SHP77 (cell line): ENCODE results near the gene ATP13A5.

Experiments used
- DNase-seq, 2 experiments: peaks; one replicate each; lab custom pipeline; 2025; lab: John Stamatoyannopoulos, UW

The ATP13A5 gene

GRCh38 chr3:193253986-193254660, 124.4 kb downstream of the ATP13A5 start:
- DNase-seq, result no peak

DNA sequence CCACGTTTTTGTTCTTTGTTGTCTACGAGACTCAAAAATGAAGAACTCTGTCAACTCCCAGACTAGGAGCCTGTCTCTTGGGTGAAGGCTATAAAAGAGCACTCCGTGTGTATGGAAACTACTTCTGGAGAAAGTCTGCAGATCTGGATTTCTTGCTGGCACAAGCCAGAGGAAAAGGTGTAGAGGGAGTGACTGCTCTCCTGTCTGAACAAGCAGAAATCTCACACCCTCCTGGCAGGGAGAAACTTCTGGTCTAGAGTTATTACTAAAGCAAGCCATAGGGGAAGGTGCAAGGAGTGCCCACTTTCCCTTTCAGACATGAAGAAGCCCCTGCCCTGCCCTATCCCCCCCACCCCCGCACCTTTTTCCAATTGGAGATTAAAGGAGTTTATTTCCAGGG, 128.1 kb downstream of the ATP13A5 start:
- no peak for DNase-seq

DNA sequence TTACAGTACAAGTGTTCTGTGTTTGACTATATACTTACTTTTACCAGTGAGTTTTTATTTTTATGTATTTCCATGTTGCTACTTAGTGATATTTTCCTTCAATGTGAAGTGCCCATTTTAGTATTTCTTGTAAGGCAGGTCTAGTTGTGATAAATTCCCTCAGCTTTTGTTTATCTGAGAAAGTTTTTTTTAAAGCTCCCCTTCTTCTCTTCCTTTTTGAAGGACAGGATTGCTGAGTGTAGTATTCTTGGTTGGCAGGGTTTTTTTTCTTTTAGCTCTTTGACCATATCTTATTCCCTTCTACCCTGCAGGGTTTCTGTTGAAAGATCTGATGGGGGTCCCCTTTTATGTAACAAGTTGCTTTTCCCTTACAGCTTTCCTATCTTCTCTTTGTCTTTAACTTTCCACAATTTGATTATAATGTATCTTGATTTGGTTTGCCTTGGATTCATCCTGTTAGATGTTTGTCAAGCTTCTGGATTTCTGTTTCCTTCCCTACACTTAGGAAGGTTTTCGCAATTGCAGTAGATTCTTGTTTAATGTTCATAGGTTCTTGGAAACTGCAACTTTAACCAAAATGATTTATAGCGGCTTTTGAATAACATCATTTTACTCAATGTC, 129.6 kb downstream of the ATP13A5 start:
- DNase-seq, result no peak

DNA sequence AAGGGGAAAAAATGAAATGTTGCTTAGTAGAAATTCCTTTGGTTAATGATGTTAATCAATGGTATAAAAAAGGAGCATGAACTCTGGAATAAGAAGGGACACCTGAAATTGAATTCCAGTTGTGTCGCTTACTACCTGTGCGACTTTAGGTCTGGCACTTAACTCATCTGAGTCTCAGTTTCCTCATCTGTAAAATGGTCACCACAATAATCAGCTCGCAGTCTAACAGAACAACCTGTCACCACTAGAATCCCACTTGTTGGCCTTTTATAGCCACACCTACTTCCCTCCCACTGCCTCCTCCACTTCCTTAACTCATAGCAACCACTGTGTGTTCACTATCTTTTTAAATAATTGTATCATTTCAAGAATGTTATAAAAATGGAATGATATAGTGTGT, 135.0 kb downstream of the ATP13A5 start:
- DNase-seq, result no peak

- no peak for DNase-seq
Measured at GRCh38 chr3:193241716-193242115, 136.8 kb downstream of the ATP13A5 start.

DNA sequence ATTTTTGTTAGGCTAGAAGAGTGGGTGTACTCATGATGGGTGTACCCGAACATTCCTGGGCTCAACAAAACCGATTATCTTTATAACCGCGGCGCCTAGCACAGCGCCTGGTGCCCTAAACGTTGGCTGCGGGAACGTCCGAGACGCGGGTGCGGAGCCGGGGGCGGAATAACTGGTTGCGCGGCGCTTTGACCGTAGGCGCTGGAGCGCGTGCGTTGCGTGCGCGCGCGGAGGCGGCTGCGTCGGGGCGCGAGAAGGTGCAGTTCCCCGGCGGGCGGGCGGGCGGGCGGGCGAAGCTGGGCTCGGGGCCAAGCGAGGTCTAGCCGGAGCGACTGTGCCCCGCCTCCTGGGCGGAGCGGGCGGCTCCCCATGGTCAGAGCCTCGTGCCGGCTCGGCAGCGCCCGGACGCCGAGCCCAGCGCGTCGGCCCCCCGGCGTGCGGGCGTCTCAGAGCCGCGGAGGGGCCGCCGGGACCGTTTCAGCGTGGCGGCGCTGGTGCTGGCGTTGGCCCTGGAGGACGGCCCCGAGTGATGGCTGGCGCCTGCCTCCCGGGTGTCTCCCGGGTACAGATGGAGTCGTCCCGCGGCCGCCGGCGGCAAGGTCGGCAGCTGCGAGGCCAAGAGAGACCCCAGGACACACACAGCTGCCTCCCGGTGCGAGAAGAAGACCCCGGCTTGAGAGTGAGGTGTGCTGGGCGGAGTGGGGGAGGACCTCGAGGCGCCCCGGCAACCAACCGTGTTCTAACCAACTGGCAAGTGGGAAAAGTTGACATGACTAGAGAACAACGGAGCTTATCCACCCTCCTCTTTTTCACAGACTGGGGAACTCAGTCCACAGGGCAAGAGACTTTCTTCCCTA, 137.5 kb downstream of the ATP13A5 start, which contains the start of gene PLAAT1:
TSS of gene PLAAT1 (plus strand) at position 373 of the 857 bp plus-strand sequence. CDS start 14,429 bp downstream, outside the sequence.
- DNase-seq, result peak; percentile 42 to 60

DNA sequence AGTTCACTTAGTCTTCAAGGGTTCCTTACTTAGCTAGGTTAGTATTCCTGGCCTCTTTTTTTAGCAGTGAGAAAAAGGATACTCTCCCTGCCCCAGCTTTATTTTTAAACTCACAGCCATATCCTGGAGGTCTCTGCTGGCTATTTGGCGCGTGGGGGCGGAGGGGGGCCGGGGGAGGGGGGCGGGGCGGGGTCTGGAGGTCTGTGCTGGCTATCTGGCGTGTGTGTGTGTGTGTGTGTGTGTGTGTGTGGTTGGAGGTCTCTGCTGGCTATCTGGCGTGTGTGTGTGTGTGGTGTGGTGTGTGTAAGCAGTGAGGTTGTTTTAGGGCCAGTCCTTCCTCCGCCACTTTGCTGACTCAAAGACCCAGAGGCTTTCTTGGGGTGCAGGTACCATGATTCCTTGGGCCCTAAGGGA, 138.1 kb downstream of the ATP13A5 start:
- DNase-seq, result no peak

- DNase-seq, result no peak
Measured at GRCh38 chr3:193237030-193237429, 141.5 kb downstream of the ATP13A5 start.

- no peak for DNase-seq
Measured at GRCh38 chr3:193236599-193236998, 142.0 kb downstream of the ATP13A5 start.

DNA sequence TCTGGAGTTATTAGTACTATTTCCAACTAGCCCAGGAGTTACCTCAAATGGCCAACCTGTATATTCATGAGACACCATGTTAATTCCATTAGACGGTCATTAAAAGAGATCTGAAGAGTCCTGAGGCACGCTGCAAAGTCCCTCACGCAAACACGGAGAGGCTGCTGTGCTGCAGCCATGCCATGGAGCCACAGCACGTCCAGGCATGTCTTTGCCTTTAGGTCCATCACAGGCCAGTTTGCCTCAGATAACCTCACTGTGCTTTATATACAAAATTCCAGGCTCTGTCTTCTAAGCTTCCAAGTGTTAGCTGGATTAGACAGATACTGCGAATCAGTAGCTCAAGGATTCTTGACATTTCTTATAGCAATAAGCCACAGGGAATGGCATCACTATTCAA, 147.4 kb downstream of the ATP13A5 start:
- DNase-seq, result no peak

GRCh38 chr3:193230610-193231009, 147.9 kb downstream of the ATP13A5 start:
- DNase-seq, result no peak

GRCh38 chr3:193229851-193230420, 148.6 kb downstream of the ATP13A5 start:
- DNase-seq, result no peak

DNA sequence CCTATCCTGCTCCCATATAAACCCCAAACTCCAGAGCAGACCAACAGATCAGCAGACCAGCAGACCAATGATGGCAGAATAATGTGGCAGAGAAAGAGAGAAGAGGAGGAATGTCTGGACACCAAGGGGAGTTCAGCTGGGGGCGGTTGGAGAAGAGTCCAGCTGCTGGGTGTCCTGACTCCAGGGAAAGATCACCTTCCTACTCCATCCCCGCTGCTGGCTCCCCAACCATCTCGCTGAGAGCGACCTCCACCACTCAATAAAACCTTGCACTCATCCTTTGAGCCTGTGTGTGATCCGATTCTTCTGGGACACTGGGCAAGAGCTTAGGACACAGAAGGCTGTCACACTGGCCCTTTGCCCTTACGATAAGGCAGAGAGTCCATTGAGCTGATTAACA, 150.3 kb downstream of the ATP13A5 start:
- no peak for DNase-seq

GRCh38 chr3:193225302-193226125, 153.0 kb downstream of the ATP13A5 start:
- no peak for DNase-seq
